Measurements from ENCODE around the gene NHLRC4.

DNA sequence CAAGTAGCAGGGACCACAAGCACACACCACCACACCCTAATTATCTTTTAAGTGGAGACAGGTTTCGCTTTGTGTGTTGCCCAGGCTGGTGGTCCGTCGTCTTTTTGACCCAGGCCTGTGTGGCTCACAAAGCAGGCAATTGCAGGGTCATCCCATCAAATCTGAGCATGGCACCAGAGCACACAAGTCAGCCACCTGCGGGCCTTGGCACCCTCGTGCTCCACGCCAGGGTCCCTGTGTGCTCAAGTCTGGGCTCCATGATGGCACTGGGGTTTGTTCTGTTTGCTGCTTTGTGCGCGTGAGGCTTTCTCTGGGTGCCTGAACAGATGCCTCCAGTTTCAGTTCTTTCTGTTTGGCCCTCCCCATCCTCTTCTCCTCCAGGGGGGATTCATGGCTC, 41.7 kb upstream of the NHLRC4 start:
- no peak for TF ChIP-seq POLR2AphosphoS5 (IDR thresholded peaks at IDR 0.05; ENCODE audit: low read depth, low read length)
- TF ChIP-seq, protein P1, sequence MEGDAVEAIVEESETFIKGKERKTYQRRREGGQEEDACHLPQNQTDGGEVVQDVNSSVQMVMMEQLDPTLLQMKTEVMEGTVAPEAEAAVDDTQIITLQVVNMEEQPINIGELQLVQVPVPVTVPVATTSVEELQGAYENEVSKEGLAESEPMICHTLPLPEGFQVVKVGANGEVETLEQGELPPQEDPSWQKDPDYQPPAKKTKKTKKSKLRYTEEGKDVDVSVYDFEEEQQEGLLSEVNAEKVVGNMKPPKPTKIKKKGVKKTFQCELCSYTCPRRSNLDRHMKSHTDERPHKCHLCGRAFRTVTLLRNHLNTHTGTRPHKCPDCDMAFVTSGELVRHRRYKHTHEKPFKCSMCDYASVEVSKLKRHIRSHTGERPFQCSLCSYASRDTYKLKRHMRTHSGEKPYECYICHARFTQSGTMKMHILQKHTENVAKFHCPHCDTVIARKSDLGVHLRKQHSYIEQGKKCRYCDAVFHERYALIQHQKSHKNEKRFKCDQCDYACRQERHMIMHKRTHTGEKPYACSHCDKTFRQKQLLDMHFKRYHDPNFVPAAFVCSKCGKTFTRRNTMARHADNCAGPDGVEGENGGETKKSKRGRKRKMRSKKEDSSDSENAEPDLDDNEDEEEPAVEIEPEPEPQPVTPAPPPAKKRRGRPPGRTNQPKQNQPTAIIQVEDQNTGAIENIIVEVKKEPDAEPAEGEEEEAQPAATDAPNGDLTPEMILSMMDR (IDR thresholded peaks at IDR 0.05), result no peak
